ENCODE measurements around the gene C1QTNF9B.
"Not testable (repeated sequence)": the region's sequence is repeated elsewhere in the genome, so short reads cannot be mapped to it uniquely, and the experiment has no call there.

C1QTNF9B gene

GRCh38 chr13:23889615-23890607 is 7.4 kb downstream of the C1QTNF9B start:
- no peak for DNase-seq

GRCh38 chr13:23888658-23889614 is 8.4 kb downstream of the C1QTNF9B start, which contains the start of gene MIPEP:
Gene MIPEP, minus strand, starts transcription at chr13:23889400. Its CDS starts 80 bp downstream, at chr13:23889320.
- no peak for DNase-seq

- DNase-seq = not testable (repeated sequence)
Observed at GRCh38 chr13:23884361-23884760, 12.9 kb downstream of the C1QTNF9B start.

GRCh38 chr13:23883255-23883654 is 14.0 kb downstream of the C1QTNF9B start:
- DNase-seq = no peak

- not testable (repeated sequence) for DNase-seq
Observed at GRCh38 chr13:23881402-23881800, 15.9 kb downstream of the C1QTNF9B start.

GRCh38 chr13:23880493-23881401 is 16.6 kb downstream of the C1QTNF9B start:
- DNase-seq = not testable (repeated sequence)

GRCh38 chr13:23877286-23877685 is 20.0 kb downstream of the C1QTNF9B start:
- DNase-seq = no peak

- no peak for DNase-seq
Observed at GRCh38 chr13:23876265-23876664, 21.0 kb downstream of the C1QTNF9B start.

GRCh38 chr13:23871616-23872220 is 25.6 kb downstream of the C1QTNF9B start:
- DNase-seq = no peak

GRCh38 chr13:23870356-23871140 is 26.8 kb downstream of the C1QTNF9B start:
- DNase-seq = no peak

- DNase-seq = no peak
Observed at GRCh38 chr13:23868521-23868920, 28.8 kb downstream of the C1QTNF9B start.

GRCh38 chr13:23867027-23867491 is 30.2 kb downstream of the C1QTNF9B start:
- DNase-seq = no peak

GRCh38 chr13:23866420-23867026 is 30.8 kb downstream of the C1QTNF9B start:
- no peak for DNase-seq

- DNase-seq = no peak
Observed at GRCh38 chr13:23865906-23866305, 31.4 kb downstream of the C1QTNF9B start.

GRCh38 chr13:23865026-23865425 is 32.3 kb downstream of the C1QTNF9B start:
- no peak for DNase-seq

- DNase-seq = no peak
Observed at GRCh38 chr13:23861310-23861709, 36.0 kb downstream of the C1QTNF9B start.

- no peak for DNase-seq
Observed at GRCh38 chr13:23859904-23860303, 37.4 kb downstream of the C1QTNF9B start.

GRCh38 chr13:23859455-23859854 is 37.8 kb downstream of the C1QTNF9B start:
- no peak for DNase-seq

GRCh38 chr13:23858546-23858945 is 38.8 kb downstream of the C1QTNF9B start:
- no peak for DNase-seq
